ENCODE measurements around the gene CDH4.

CDH4 gene

DNA sequence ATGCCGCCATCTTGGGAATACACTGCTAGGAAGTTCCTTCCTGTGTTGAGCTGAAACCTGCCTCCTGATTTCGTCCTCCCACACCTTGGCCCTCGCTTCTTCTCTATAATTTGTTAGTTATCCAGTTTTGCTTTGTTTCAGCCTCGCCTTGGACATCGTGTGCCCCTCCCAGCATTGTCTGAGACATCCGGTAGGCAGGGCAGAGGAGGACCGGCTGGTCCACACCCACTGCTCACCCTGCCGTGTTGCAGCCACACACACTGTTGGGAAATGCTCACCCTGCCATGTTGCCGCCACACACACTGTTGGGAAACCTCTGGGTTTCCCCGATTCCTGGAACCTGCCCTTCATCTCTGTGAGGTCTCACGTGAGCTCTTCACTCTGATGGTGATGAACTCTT lies 105.1 kb downstream of the CDH4 start:
- Histone ChIP-seq H3K4me3 (ENCODE audit: low read depth in 1 of 2, low read length in 2 of 2) (no peak overlapping the region), H3K4me1 (ENCODE audit: insufficient read depth, low read length) (no peaks in the 10 kb centered on the region), H3K27me3 (ENCODE audit: insufficient read depth, low read length, poor library complexity) (peaks cover 17% of the 10 kb centered on the region), H2AFZ (ENCODE audit: low read depth, low read length) (no peak overlapping the region), H3K79me2 (ENCODE audit: insufficient read depth, low read length) (no peaks in the 10 kb centered on the region), H3K36me3 (ENCODE audit: insufficient read depth, low read length) (no peaks in the 10 kb centered on the region), H3K27ac (ENCODE audit: low read length) (no peak overlapping the region), H3K9me3 (ENCODE audit: insufficient read depth, low read length, severe bottlenecking) (no peaks in the 10 kb centered on the region), H3K9ac (ENCODE audit: low read depth, low read length) (no peak overlapping the region), H3K4me2 (ENCODE audit: insufficient read depth, low read length) (no peak overlapping the region), H4K20me1 (ENCODE audit: insufficient read depth, low read length) (0 out of 2 replicates have a peak, but pooled peaks cover 3% of the 10 kb centered on the region)
- TF ChIP-seq EZH2 (IDR thresholded peaks at IDR 0.05; ENCODE audit: borderline replicate concordance, low read depth, low read length, severe bottlenecking): no peak
- TF ChIP-seq, protein P1, sequence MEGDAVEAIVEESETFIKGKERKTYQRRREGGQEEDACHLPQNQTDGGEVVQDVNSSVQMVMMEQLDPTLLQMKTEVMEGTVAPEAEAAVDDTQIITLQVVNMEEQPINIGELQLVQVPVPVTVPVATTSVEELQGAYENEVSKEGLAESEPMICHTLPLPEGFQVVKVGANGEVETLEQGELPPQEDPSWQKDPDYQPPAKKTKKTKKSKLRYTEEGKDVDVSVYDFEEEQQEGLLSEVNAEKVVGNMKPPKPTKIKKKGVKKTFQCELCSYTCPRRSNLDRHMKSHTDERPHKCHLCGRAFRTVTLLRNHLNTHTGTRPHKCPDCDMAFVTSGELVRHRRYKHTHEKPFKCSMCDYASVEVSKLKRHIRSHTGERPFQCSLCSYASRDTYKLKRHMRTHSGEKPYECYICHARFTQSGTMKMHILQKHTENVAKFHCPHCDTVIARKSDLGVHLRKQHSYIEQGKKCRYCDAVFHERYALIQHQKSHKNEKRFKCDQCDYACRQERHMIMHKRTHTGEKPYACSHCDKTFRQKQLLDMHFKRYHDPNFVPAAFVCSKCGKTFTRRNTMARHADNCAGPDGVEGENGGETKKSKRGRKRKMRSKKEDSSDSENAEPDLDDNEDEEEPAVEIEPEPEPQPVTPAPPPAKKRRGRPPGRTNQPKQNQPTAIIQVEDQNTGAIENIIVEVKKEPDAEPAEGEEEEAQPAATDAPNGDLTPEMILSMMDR (IDR thresholded peaks at IDR 0.05; ENCODE audit: borderline replicate concordance, extremely low read depth, low read length, poor library complexity, severe bottlenecking): no peak
- ATAC-seq (ENCODE audit: insufficient read depth, low read depth) (no peak), DNase-seq (no peak)

DNA sequence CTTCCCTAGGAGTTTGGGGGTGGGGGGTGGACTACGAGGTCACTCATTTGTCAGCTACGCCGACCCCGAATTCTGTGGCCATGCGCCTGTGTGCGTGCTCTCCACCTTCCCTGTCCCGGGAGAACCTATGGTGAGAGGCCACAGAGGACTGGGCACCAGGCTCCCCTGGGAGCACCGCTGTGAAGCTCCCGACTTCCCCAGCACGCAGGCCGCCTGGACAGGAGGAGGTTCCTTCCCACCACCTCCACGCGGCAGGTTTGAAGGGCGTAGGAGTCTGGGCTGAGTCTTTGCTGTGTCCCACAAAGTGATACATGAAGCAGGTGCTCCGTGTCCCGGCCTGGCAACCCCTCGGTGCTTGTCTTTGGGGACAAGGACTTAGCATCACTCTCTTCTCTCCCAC lies 107.2 kb downstream of the CDH4 start:
- H3K4me1 ChIP-seq (ENCODE audit: insufficient read depth, low read length): no peaks in the 10 kb centered on the region
- H3K27me3 ChIP-seq (ENCODE audit: insufficient read depth, low read length, poor library complexity): peaks cover 17% of the 10 kb centered on the region
- no peaks in the 10 kb centered on the region for H3K9me3 ChIP-seq (ENCODE audit: insufficient read depth, low read length, severe bottlenecking)
- no peak for DNase-seq
- no peaks in the 10 kb centered on the region for H3K36me3 ChIP-seq (ENCODE audit: insufficient read depth, low read length)
- no peak overlapping the region for H3K4me2 ChIP-seq (ENCODE audit: insufficient read depth, low read length)
- no peak overlapping the region for H3K9ac ChIP-seq (ENCODE audit: low read depth, low read length)
- H3K27ac ChIP-seq (ENCODE audit: low read length): no peak overlapping the region
- no peaks in the 10 kb centered on the region for H3K79me2 ChIP-seq (ENCODE audit: insufficient read depth, low read length)
- no peak for ATAC-seq (ENCODE audit: insufficient read depth, low read depth)
- no peak overlapping the region for H3K4me3 ChIP-seq (ENCODE audit: low read depth in 1 of 2, low read length in 2 of 2)
- no peak for TF ChIP-seq EZH2 (IDR thresholded peaks at IDR 0.05; ENCODE audit: borderline replicate concordance, low read depth, low read length, severe bottlenecking)
- TF ChIP-seq, protein P1 (IDR thresholded peaks at IDR 0.05; ENCODE audit: borderline replicate concordance, extremely low read depth, low read length, poor library complexity, severe bottlenecking): no peak
- H2AFZ ChIP-seq (ENCODE audit: low read depth, low read length): no peak overlapping the region
- 0 out of 2 replicates have a peak, but pooled peaks cover 3% of the 10 kb centered on the region for H4K20me1 ChIP-seq (ENCODE audit: insufficient read depth, low read length)

- H3K27ac ChIP-seq (ENCODE audit: low read length): no peak overlapping the region
- no peak for DNase-seq
- no peak overlapping the region for H3K4me3 ChIP-seq (ENCODE audit: low read depth in 1 of 2, low read length in 2 of 2)
Measured at GRCh38 chr20:61360296-61360695, 108.2 kb downstream of the CDH4 start.

More at GRCh38 chr20:61360296-61360695, 108.2 kb downstream of the CDH4 start:
- no peak overlapping the region for H3K4me2 ChIP-seq (ENCODE audit: insufficient read depth, low read length)
- no peak overlapping the region for H2AFZ ChIP-seq (ENCODE audit: low read depth, low read length)
- peaks cover 17% of the 10 kb centered on the region for H3K27me3 ChIP-seq (ENCODE audit: insufficient read depth, low read length, poor library complexity)
- H4K20me1 ChIP-seq (ENCODE audit: insufficient read depth, low read length): 0 out of 2 replicates have a peak, but pooled peaks cover 3% of the 10 kb centered on the region
- H3K36me3 ChIP-seq (ENCODE audit: insufficient read depth, low read length): no peaks in the 10 kb centered on the region
- TF ChIP-seq, protein P1 (IDR thresholded peaks at IDR 0.05; ENCODE audit: borderline replicate concordance, extremely low read depth, low read length, poor library complexity, severe bottlenecking): no peak
- no peak for TF ChIP-seq EZH2 (IDR thresholded peaks at IDR 0.05; ENCODE audit: borderline replicate concordance, low read depth, low read length, severe bottlenecking)
- no peaks in the 10 kb centered on the region for H3K9me3 ChIP-seq (ENCODE audit: insufficient read depth, low read length, severe bottlenecking)
- no peaks in the 10 kb centered on the region for H3K79me2 ChIP-seq (ENCODE audit: insufficient read depth, low read length)
- no peaks in the 10 kb centered on the region for H3K4me1 ChIP-seq (ENCODE audit: insufficient read depth, low read length)
- H3K9ac ChIP-seq (ENCODE audit: low read depth, low read length): no peak overlapping the region
- no peak for ATAC-seq (ENCODE audit: insufficient read depth, low read depth)
